Activated gamma-delta T cell (primary cell): ENCODE measurements around the gene EIF3K.

Source experiments
- DNase-seq: peaks from one replicate; lab custom pipeline; 2025; lab: John Stamatoyannopoulos, UW

The EIF3K gene

DNA sequence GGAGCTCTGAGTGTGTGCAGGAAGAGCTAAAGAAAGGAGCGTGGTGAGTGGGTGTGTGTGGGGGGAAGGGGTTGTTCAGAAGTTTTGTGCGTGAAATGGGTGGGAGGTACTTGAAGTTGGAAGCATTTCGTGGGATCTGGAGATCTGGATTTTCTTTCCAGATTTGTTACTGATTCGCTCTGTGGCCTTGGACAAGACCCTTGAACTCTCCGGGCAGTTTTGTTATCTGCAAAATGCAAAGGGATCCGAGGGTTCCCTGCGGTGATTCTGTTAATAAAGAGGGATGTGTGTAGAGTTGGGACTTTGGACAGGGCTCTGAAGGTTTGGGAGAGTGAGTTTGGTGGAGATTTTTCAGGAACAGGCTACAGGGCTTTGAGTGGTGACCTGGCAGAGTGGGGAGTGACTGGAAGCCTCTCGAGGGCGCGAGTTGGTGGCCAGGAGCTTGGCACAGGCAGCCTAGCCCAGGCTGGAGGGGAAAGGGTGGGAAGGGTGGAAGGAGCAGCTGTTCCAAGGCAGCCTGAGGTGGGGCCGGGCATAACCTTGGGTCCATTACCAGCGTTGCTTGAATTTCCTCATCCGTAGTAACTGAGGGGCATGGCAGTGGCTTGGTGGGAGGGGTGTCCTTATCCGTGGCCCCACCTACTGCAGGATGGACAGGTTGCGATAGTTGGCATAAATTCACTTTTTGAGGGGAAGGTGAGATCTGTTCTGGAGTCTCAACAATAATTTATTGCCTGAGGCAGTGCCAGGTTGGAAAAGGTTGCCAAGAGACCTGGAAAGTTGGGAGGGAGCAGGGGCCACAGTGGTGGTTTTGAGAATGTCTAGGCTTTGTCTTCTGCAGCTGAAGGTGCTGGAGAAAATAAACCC lies 30.6 kb downstream of the EIF3K start:
- no peak for DNase-seq

DNA sequence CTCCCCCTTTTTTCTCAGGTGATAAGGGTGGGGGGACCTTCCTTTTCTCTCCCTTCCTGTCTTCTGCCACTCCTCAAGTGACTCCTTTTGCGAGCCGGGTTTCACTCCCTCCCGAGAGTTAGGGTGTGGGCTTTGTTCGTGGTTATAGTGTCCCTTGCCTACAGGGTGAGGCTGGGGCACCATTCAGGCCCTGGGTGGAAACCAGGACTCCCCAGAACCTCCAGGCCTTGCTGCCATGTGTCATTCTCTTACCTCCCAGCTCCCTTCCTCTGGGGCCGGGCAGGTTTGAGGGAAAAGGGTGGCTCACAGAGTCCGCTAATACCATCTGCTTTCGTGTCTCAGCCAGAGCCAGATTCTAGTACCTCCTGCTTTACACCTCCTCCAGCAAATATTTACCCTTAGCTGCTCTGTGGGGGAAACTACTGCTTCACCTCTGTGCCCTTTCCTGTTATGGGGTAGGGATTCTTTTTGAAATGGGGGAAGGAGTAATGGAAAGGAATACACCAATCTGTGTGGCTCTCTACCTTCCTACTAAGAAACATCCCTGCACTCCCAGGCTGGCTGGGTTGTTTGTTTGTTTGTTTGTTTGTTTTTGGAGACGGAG lies 31.3 kb downstream of the EIF3K start:
- no peak for DNase-seq

DNA sequence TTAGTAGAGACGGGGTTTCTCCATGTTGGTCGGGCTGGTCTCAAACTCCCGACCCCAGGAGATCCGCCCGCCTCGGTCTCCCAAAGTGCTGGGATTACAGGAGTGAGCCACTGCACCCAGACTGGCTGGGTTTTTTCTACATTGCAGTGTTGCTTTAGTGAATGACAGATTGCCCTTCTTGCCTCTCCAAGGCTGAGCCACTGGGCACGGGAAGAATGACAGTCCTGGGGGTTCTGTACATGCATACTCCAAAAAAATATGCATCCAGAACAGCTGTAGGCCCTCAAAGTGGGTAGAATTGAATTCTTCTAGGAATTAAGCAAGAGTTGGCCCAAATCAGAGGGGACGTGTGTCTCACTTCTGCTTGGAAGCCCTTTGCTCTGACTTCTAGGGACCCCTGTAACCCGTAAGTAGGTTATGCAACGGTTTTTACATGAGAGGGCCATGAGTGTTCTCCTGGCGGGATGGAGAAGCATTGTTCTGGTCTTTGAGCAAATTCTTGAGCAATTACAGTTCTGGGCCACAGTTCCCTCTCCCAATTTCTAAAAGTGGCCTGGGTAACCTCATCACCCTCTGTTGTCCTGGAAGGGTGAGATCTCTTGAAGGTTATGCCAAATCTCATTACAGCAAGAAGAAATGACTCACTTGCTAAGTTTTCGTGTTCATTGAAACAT lies 32.1 kb downstream of the EIF3K start:
- no peak for DNase-seq

DNA sequence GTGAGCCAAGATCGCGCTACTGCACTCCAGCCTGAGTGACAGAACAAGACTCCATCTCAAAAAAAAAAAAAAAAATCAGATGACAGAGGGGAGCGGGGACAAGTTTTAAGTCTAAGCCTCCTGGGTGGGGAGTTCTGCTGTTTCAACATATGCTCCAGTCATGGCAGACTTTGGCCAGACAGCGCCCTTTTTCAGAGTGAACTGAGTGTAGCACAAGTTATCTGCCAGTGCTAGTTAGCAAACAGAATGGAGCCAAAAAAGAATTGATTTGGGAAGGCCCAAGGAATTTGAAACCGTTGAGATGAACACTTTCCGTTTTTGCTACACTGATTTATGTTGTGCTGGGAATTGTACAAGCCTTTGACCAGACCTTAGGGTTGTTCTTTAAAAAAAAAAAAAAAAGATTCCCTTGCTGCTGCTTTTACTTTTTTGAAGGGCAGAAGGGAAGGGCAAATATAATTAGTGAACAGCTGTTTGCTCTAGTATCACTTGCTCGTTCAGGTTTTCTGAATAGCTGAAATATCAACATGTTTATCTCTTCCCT lies 34.1 kb downstream of the EIF3K start:
- DNase-seq = no peak

DNA sequence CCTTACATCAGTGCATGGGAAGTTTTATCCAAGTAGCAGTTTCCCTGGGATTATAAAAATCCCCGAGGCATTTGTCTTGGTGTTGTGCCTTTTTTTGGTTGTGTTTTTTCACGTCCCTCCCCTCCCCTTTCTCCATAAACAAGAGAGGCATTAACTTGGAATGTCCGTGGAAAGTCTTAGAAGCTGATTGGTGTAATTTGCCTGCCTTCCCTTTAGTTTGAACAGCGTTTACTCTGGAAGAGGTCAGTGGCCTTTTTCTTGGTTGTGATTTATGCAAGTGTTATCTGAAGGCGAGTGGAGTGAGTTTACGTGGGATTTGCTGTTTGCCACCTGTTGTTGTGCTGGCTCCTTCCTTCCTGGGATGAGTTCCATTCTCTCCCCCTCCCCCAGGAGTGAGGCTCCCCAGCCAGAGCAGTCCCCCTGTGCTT lies 35.7 kb downstream of the EIF3K start:
- no peak for DNase-seq

DNA sequence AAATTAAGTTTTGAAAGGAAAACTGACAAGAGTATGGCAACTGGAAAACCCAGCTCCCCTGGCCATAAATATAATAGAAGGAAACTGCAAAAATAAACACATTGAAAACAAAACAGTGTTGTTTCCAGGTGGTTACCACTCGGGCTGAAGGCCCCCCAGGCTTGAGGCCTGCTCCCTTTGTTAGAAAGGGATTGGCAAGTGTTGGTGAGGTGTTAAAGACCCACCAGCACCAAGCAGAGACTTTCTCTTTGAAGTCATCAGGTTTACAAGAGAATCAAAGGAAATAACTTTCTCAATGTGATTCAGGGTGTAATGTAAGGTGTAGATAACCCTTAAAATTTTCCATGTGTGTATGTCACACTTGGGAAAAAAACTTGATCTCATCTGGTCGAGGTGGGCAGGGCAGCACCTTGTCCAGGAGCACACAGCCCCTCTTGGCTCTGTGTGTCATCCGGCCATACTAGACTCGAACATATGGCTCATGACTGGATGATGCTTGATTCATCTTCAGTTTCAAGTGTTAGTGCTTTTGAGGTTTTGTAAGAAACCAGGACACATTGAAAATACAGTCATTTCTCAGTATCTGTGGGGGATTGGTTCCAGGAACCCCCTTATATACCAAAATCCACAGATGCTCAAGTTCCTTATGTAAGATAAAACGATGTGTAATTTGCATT lies 36.3 kb downstream of the EIF3K start:
- DNase-seq = no peak

DNA sequence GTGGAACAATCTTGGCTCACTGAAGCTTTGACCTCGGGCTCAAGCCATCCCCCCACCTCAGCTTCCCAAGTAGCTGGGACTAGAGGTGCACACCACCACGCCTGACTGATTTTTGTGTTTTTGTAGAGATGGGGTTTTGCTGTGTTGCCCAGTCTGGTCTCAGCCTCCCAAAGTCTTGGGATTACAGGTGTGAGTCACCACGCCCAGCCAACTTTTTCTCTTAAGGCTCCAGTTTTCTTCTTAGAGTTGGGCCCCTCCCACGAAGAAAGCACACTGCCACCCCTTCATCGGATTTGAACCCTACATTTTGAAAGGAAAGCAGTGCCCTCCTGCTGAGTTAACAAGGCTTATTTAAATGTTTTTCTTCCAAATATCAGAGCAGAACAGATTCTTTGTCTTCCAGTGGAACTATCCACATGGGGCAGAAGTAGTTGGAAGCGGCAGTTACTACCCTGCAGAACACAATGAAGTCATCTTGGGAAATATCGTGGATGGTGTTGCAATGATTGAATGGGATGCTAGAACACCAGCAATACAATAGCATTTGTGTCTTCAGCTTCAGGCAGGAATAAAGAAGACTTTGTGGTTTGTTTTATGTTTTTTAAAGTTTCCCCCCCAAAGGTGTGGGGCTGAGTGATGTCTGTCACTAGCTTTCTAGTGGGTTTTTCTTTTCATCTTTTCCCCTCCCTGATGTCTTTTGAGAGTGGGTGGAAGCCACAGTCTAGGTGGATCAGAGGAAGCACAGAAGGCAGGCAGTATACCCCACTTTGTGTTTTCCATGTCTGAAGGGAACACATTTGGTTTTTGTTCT lies 37.4 kb downstream of the EIF3K start:
- no peak for DNase-seq

DNA sequence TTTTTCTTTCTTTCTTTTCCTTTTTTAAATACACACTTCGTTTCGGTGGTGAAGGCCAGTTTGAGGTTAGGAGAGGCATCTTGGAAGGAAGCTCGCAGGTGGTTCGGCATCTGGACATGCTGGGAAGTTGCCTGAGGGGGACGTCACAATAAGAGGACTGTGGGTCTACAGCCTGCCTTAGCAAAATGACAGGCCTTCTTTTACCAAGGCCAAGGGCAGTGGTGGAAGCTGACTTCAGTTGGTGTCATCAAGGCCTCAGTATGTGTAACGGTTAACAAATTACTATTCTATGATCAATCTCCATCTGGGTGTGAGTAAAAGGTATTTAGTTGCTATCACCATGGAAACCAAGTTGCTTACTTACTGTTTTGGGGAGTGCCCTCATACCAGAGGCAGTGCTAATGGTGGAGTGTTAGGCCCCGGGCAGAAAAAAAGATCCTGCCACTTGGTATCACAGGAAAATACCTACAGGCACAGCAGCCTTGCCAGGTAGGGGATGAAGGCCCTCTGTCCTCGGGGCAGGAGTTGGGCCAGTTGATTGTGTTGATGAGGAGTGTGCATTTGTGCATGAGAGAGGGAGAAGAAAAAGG lies 38.7 kb downstream of the EIF3K start:
- no peak for DNase-seq

DNA sequence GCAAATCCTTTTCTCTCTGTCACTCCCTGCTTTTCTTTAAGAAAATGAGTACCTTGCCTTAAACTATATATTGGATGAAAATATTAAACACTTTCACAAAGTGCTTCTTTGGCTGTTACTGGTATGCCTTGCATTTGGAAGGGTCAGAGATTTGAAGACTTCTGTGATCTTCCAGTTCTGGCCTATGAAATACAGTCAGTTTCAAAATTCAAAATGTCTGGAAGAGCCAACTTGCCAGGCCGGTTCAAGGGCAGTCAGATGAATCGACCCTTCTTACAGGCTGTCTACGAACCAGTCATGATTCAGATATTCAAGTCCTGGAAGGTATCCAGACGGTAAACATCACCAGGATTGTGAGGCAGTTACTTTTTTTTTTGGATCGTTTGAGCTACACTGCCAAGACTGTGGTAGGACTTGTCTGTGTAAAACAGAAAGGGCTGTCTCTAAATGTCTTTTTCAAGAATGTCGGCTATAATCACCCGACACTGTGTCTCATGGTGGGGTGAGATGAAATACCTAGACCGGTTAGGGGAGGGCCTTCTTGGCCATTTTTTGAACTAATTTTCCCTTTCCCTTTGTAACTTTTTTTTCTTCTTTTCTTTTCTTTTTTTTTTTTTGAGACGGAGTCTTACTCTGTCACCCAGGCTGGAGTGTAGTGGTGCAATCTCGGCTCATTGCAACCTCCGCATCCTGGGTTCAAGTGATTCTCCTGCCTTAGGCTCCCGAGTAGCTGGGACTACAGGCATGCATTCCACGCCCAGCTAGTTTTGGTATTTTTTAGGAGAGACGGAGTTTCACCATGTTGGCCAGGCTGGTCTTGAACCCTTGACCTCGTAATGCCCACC lies 39.7 kb downstream of the EIF3K start:
- DNase-seq = no peak

DNA sequence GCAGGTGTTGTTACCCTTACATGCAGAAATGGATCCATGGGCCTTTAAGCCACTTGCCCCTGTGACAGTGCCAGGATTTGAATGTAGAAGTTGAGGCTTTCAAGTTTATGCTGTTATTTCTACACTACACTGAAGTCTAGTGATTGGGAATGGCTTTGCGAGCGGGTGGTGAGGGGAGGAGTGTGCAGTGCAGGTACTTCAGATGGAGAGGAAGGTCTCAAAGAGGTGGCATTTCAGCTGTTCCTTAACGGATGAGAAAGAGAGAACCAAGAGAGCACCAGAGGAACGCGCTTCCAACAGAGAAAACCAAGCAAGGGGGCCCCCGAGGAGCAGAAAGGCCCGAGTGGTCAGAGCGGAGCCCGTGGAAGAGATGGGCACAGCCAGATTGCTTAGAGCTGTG lies 41.7 kb downstream of the EIF3K start:
- DNase-seq = no peak

DNA sequence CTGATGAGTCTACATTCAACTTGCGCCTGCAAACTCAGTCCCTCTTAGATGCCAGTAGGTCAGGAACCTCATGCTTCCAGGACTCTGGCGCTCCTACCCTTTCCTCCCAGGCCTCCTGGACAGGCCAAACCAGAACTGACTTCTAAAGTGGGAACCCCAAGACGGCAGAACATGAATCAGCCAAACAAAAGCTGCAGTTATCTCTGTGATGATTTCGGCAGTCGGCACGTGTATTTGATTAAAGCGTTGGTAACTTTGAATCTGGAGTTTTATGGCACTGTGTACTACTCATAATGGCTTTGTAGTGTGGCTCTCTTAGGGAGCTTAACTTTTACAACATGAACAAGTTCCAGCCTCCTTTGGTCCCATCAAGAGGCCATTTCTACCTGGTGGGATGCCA lies 42.1 kb downstream of the EIF3K start:
- DNase-seq = no peak

DNA sequence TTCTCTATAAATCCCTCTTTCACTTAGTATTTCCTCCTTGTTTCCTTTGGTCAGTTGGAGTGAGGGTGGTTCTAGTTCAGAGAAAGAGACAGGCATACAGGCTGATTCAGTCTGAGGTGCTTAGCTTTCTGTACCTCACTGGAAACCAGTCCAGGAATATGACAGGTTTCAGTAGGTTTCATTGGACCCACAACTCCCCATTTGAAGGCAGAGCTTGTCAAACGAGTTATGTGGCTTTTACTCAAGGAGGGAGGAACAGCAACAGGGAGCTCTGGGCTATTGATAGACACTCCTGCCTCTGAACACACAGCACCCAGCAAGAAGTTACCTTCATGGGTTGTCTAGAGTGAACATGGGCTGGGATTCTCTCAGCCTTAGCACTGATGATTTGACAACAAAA lies 43.0 kb downstream of the EIF3K start:
- no peak for DNase-seq

DNA sequence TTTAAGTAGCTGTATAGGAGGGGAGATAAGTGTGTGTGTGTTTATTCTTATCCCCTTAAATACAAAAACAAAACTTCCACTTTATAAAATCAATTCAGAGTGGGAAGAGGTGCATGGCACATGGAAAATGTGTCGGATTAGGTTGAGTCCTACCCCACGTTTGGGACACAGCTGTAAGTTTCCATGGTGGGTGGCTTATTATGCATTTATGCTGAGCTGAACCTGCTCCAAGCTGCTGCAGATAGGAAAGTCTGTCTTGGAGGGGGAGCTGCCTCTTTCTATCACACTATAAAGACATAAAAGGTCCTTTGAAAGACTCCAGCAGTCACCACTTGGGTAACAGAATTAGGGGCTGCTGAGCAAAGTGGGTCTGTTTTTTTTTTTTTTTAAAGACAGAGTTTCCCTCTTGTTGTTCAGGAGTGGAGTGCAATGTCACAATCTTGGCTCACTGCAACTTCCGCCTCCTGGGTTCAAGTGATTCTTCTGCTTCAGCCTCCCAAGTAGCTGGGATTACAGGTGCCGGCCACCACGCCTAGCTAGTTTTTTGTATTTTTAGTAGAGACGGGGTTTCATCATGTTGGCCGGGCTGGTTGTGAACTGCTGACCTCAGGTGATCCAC lies 43.7 kb downstream of the EIF3K start:
- DNase-seq = no peak

DNA sequence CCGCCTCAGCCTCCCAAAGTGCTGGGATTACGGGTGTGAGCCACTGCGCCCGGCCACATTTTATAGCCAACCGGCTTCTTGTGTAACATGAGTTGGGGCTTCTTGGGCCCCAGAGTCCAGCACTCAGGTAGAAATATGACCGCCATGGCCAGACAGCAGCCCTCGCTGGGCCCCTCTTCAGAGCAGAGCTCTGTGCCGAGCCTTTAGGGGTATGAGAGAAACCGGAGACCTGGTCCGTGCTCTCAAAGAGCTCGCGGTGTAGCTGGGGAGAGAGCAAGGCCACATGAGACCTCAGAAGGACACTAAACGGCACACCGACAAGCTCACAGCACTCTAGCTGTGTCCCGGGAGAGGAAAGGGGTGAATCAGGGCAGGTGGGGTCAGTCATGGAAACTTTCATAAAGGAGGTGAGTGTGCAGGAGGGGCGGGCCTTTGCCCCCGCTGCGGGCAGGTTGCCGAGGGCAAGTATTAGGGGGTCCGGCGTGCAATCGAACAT lies 44.2 kb downstream of the EIF3K start:
- no peak for DNase-seq

DNA sequence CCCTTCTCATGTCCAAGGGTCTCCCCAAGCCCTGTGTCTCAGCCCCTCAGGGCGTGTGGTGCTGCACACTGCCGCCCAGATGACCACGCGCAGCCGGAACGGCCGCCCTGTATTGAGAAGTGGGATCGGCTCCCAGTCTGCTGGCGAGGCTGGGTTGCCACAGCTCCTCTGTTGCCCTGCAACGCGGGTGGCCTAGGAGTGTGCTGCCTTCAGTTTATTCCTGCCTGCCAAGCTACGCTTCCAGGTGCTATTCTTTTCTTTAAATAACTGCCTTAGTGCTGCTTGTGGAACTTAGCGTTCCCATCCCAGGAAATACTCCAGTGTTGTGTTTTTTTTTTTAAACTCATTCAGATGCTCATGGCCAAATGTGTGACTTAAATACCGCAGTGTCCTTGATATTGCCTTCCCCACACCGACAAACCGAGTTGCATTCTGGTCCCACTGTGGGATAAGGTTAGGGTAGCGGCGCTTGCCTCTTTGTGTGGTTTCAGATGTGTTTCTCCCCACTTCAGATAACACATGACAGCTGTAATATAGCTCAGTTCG lies 45.0 kb downstream of the EIF3K start:
- no peak for DNase-seq

DNA sequence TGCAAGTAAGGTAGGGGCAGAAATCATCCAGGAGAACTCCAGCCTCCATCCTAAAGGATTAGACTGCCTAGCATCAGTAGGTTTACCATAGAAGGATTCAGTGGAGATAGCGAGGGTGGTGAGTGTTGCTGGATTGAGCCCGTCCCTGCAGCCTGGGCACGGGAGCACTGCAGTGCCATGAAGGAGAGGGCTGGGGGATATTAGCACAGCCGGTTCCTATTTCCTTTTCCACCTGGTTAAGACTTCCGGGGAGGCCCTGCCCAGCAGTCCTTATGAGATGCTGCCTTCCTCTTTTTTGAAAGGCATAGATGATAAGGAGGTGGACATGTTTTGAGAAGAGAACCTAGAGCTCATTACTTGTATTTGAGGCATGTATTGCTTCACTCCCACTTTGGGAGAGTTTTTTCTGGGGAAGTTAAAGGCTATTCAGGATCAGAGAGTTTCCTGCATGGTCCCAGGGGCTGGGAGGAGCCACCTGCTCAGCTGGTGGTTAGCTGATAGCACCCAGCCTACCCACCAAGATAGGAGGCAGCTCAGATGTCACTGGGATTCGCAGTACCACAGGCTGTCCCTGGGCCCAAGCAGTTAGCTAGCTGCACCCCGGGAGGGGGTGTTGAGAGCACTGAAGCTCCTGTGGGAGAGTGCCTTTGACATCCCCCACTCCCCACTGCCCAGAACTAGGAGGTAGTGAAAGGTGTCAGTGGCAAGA lies 45.7 kb downstream of the EIF3K start:
- DNase-seq = no peak

DNA sequence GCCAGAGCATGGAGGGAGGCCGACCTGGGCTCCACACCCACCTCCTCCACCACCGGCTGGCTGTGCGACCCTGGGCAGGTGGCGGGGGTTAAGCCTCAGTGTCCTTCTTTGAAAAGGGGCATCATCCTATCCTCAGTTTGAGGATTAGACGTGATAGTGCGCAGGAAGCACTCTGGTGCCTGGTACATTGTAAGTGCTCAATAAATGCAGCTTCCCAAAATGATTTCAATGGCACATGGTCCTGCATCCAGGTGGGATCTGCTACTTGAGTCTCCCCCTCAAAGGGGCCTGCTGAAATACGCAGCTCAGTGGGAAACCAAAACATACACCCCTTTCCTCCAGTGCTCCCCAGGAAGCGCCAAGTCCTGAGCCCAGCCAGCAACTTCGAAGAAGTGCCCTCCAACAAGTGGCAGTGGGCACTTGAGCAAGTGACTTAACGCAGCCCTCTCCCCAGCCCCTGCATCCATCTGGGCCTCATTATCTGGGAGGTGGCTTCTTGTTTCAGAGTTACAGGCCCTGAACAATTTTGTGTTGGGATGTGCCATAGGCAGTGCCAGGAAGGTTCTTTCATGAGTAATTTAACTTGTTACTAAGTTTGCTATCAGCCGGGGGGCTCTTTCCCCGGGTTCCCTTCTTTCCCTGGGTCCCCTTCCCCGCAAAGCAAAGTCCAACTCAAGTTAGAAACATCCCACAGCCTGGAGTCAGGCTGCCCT lies 46.4 kb downstream of the EIF3K start:
- DNase-seq = no peak
